ENCODE results near the gene FHAD1.
"Not testable (repeated sequence)": the region's sequence is repeated elsewhere in the genome, so short reads cannot be mapped to it uniquely, and the experiment has no call there.

FHAD1 gene

DNA sequence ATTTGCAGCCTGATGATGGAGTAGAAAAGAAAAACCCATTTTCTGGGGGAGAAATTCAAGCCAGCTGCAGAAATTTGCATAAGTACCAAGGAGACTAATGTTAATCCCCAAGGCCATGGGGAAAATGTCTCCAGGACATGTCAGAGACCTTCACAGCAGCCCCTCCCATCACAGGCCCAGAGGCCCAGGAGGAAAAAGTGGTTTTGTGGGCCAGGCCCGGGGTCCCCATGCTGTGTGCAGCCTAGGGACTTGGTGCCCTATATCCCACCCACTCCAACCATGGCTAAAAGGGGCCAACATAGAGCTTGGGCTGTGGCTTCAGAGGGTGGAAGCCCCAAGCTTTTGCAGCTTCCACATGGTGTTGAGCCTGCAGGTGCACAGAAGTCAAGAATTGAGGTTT is 59.3 kb downstream of the FHAD1 start:
- not testable (repeated sequence) for DNase-seq

DNA sequence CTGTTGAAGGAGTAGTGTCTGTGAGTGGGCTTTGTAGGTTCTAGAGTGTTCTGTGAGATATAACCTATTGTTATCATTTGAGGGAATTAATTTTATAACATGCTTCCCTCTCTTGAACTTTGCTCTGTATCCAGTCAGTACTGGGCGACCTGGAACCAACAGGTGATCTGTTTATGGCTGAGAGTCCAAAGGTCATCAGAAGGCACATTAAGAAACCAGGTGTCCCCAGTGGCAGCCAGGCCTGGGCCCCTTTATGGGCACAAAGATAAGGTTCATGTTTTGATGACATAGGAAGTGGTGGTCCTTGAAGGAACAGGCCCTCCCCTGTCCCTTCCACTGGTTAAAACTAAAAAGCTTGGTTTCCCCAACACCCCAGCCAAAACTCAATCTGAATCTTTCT is 61.1 kb downstream of the FHAD1 start:
- no peak for DNase-seq

DNA sequence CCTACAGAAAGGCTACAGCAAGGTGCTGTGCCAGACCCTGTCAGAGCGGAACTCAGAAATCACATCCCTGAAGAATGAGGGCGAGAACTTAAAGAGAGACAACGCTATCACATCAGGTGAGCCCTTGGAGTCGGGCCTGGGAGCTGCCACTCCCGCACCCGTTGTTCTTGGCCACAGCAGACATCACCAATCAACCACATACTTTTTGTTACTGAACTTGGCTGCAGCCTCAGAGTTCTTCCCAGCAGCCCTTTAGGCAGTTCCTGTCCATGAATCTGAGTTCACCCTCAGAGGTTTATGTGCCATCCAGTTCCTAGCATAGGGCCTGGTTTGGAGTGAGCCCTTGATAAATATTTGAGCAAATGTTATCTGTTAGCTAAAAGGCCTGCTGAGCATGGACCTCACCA is 61.6 kb downstream of the FHAD1 start:
- DNase-seq, result no peak

DNA sequence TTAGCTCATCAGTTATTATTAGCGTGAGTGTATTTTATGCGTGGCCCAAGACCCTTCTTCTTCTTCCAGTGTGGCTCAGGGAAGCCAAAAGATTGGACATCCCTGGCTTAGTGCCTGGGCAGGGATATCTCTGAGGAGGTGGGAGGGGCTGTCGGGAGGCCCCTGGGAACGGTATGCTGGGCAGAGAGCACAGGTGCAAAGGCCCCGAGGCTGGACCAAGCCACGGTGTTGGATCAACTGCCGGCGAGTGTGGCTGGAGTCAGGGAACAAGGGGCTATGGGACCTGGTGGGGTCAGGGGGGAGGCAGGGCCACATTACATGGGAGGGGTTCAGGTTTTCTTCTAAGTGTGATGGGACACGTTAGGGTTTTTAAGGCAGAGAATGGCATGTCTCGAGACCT is 62.7 kb downstream of the FHAD1 start:
- no peak for DNase-seq

DNA sequence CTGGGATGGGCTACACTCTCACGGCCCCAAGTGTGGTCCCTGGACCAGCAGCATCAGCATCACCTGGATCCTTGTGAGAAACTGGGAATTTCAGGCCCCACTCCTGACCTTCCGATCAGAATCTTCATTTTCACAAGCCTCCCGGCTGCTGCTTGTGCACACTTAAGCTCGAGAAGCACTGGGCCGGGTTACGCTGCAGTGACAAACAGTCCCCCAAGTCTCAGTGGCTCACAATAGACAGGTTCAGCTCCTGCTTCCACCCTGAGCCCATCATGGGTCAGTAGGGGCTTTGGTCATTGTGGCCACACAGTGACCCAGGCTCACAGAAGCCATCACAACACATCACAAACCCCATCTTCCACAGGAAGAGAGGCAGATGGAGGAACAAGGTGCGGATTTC is 63.5 kb downstream of the FHAD1 start:
- DNase-seq, result no peak

DNA sequence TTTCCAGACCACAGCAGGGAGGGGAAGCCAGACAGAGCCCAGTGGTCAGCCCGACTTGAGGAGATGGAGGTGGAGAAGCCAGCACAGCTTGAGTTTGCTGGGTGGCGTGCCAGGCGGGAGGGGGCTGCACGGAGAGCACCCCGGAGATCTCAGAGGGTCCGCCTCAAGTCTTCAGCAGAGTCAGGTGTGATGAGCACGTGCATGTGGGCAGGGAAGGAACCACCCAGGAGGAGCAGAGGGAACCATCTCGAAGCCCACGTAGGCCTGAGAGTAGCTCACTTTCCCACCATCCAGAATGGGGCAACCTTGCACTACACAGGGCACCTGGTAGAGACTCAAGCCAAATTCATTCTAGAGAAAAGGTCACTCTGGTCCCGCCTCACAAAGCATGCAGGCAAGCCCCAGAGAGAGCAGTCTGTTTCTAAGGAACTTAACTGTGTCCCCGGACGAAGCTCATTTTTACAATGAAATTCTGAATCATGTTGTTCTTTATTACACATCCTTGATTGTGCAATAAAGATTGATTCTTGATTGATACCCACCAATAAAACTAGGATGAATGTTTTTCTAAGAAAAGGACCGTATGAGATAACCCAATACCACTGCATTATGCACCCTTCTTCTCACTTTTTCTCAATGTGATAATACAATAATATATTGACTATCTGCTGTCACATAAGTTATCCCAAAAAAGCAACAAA is 64.2 kb downstream of the FHAD1 start:
- DNase-seq, result no peak

DNA sequence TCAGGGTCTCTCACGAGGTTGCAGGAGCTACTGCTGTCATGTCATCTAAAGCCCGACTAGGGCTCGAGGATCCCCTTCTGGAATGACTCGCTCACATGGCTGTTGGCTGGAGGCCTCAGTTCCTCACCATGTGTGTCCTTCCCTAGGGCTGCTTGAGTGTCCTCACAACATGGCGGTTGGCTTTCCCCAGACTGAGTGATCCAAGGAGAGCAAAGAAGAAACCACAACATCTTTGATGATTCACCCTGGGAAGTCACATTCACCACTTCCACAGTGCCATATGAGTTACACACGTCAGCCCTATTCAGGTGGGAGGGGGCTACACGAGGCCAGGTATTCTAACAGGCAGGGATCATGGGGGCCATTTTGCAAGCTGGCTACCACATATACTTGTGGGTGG is 64.9 kb downstream of the FHAD1 start:
- peak in 2 of 4 experiments; percentile 14 to 23 for DNase-seq

DNA sequence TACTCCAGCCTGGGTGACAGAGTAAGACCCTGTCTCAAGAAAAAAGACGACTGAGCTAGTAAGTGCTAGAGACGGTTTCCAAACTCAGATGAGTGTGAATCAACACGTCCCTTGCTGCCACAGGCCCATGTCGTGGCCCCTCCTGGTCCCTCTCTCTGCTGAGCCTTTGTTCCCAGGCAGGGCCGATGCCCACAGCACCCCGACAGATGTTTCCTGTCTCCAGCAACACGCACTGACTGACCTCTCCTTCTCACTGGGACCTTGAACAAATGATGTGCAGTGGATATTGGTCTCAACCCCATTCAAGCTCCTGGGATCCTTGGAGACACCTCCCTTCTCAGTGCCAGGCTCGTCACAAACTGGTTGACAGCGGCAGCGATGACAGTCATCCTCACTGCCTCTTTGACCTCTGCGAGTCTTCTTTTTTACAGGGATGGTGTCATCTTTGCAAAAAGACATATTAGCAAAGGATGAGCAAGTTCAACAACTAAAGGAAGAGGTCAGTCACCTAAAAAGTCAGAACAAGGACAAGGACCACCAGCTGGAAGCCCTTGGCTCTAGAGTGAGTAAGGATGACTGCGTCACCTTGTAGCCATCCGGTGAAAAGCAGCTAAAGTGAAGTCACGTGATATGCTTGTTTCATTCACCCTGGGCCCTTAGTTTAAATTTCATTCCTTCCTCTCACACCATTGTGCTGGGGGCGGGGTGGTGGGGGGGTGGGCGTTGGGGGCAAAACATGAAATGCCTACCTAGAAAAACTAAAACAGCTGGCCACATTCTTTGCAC is 65.8 kb downstream of the FHAD1 start:
- DNase-seq, result no peak

DNA sequence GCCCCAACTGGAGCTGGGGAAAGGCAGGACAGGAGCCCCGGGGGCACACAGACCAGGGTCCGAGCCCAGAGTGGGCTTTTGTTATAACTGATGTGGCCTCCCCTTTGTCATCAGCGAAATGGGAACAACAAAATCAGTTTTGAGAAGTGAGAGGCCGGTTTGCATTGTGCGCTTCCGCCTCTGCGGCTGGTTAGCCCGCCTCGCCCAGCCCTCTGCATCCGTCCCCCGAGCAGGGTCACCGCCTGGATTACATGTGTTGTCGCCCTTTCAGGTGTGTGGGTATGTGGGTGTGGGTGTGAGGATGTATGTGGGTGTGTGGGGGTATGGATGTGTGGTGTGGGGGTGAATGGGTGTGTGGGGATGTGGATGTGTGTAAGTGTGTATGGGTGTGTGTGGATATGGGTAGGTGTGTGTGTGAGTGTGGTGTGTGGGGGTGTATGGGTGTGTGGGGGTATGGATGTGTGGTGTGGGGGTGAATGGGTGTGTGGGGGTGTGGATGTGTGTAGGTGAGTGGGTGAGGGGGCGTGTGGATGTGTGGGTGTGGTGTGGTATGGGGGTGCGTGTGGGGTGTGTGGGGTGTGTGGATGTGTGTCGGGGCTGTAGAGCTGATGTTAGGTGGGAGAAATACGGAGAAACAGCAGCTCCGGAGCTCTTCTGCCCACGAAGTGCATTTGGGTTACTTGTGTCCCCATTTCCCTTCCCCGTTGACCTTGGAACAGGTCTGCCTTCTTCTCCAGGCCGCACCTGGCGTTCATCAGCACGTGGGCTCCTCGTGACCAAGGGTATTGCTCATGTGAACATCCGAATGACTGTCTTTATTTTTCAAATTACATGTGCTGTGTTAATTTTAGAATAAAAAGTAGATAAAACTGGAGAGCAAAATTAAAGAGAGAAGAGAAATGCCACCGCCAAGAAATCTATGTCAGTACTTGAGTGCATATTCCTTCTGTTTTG is 67.6 kb downstream of the FHAD1 start:
- DNase-seq, result no peak

DNA sequence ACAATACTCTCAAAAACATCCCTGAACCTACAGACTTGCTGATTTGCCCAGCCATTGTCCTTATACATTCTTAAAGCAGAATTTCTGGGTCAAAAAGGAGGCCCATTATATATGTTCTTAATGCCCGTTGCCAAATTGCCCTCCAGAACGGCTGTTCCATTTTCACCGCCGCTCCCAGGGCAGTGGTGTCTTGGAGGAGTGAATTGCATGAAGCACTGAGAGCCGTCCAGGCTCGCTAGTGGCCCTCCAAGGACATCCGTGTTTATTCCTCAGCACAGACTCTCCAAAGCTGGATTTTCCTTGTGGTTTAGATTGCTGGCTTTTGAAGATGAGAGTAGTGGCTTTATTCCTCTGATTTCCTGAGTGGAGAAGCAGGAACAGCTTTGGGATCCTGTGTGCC is 68.8 kb downstream of the FHAD1 start:
- no peak for DNase-seq

DNA sequence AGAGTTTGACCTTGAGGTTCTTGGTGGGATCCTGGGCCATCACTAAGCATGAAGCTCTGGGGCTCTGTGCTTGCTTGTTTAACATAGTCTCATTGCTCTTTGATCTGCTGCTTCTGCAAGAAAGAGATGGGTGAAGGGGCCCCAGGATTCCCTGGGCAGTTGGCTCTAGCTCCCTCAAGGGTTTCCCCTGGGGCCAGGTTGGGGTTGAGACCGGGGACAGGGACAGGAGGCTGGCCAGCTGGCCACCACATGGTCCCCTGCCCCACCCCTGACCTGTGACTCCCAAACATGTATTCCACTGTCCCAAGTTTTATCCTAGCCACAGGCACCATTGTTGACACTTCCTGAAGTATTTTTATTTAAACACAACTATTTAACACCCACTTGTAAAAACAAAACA is 69.5 kb downstream of the FHAD1 start:
- no peak for DNase-seq

DNA sequence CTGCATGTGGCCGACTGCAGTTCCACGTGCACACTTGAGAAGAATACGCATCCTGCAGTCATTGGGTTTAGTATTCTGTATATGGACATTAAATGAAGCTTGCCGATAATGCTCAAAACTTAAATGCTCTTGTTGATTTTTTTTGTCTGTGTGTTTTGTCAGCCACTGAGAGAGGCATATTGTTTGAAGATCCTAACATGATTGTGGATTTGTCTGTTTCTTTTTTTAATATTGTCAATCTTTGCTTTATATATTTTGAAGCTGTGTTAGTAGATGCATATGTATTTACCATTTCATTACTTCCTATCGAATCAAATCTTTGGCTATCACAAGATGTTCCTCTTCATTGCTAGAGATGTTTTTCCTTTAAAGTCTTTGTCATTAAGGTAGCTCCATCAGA is 73.2 kb downstream of the FHAD1 start:
- no peak for DNase-seq

DNA sequence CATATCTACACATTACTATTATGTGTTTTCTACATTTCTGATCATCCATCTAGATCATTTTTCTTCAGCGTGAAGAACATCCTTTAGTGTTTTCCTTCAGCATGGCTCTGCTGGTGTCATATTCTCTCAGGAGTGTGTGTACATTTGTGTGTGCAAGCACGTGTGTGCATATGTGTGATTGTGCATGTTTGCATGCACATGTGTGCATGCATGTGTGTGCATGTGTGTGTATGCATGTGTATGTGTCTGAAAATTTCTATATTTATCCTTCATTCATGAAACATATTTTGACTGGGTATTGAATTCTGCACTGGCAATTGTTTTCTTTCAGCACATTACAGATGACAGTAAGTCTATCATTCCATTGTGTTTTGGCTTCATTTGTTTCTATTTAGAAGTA is 74.6 kb downstream of the FHAD1 start:
- no peak for DNase-seq

DNA sequence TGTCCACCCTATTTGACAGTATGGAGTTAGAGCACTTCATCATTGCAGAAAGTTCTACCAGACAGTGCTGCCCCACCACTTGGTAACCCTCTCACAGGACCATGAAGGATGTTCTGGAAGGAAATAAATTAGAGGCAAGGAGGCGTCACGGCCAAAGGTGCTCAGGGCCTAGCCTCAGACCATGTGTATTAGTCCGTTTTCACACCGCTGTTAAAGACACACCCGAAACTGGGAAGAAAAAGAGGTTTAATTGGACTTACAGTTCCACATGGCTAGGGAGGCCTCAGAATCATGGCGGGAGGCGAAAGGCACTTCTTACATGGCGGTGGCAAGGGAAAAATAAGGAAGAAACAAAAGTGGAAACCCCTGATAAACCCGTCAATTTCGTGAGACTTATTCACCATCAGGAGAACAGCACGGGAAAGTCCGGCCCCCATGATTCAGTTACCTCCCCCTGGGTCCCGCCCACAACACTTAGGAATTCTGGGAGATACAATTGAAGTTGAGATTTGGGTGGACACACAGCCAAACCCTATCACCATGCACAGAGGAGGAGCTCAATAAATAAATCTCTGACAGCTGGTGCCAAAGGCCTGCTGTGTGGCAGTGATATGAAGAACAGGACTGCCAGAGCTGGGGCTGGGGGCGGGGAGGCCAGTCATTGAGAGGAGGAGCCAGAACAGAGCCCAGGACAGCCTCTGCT is 75.8 kb downstream of the FHAD1 start:
- DNase-seq, result peak in 1 of 4 experiments; percentile 25

DNA sequence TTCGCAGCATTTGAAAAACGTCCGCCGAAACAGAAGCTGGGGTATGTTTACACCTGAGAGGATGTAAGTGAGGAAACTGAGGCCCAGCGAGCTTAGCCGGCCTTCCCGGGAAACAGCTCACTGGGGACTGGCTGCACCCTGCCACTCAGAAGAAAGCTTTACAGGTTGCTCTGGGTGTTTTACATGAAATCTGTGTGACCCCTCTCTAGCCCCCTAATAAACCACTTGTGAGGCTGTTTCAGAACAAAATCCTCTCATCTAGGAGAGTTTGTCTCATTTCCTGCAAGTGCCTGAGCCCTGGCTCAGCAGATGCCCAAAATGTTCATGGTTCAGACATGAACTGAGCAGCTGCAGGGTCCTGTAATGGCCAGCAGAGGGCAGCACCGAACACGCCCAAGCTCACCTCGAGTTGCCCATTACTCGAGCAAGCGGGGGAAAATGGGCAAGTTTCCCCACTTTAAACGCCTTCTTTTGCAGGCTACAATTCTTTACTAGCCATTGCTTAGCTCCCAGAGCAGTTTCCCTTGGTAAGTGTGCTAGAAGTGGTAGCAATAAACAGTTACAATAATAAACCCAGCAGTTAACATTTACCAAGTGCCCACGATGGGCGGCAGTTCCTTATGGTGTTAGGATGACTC is 76.4 kb downstream of the FHAD1 start:
- DNase-seq, result peak; percentile 83 to 90 (median 88)

DNA sequence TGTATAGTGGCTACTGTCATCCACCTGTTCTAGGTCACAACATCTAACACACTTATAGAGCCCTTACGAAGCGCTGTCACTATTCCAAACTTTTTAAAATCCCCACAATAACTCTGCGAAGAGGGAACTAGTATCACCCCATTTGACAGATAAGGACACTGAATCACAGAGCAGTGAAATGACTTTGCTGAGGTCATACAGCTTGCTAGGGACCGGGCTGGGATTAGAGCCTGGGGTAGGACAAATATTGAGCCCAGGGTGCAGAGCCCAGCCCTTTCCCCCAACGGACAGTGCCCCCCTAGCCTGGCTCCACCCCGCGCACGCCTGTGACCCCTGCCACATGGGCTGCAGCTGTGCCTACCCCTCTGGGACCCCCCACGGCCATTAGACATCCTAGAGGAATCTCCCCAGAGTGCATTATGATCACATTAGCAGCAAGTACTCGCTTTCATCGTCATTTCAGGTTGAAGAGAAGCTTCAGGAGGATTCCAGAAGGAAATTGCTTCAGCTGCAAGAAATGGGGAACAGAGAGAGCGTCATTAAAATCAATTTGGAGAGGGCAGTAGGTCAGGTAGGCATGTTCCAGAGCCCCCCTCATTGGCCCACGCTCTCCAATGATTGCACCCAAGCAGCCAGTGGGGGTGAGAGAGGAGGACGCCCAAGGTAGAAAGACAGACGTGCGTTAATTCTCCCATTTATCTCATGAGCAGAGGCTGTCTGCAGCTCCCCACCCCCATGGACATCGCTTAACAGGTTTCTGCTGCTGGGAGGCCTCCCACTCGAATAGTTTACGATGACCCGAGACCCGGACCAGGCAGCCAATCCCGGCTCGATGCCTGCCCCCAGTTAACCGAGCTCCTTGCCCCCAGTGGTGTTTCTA is 77.2 kb downstream of the FHAD1 start:
- DNase-seq, result no peak

DNA sequence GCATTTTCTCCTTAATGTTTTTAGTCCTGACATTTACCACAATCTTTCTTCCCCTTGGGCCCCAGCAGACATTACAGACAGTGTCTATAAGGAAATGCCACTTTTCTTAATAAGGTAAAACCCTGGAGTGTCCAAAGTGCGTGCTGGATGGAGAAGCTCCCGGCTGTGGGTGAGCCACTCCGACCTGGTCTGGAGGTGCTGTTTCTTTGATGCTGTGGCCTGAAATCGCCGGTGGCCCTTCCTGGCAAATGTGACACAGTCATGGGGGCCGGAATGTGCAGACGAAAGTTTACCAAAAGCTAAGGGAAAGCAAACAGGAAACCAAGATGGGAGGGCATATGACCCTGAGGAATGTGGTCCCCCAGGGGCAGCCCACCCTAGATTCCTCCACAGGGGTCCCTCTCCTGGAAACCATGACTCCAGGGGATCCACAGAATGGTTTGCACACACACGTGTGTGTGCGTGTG is 77.9 kb downstream of the FHAD1 start:
- DNase-seq, result no peak

DNA sequence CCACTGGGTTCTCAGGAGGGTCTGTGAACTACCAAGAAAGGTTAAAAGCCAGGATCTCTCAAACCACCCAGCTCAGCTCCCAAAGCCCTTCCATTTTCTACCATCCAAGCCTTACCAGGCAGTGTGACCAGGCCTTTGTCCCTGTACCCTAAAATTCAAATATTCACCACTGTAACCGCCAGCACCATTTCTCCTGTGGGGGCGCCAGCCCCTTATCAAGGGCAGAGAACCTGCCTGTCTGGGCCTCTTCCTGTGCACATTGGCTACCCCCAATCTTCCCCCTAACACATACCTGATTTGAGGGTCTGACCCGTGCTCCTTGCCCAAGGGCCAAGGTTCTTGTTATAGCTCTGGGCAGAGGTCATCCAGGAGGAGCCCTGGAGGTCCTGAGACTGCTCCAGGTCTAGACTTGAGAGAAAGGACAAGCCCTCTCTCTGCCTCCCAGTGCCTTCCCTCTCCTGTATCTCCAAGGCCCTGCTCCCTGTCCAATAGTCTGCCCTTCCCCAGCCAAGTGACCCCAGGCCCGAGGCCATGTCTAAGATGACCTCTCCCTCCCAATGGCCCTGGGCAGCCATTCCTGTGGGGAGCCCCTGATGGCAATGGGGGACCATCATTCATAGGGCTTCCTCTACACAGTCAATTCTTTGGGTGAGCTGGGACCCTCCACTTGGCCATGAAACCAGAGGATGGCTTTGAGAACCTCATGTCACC is 78.5 kb downstream of the FHAD1 start:
- DNase-seq, result no peak

DNA sequence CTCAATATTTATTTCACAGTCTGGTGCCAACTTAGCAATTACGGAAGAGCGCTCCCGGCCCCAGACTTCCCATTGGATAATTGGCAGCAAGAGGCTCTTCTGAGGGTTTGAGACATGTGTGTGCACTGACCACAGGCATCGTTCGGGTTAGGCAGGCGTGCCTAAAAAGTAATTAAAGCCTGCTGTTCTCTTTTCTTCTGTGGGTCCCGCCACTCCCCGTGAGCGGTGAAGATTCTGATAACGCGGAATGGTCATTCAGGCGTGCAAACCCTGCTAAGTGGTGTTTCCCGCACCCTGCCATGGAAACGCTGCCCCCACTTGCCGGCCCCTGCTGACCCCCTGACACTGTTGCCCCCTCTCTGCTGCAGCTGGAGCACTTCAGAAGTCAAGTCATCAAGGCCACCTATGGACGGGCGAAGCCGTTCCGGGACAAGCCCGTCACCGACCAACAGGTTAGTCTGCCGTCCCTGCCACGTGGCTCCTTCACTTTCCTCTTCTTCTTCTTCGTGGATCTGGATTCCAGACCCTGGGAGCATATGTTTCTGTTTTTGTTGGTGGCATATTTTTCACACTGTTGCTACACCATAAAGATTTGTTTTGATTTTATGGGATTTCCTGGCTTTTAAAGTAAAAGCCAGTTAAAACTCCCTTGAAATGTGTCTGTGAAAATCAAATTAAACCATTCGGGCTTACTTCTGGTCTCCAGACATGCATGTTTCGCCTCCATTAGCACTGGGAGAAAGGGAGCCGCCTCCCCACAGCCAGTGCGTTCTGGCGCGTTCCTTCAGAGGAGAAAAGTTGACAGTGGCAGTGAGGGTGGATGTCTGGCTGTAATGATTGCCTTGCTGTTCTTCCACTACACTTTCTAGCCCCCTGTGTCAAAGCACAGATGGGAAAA is 79.9 kb downstream of the FHAD1 start:
- DNase-seq, result no peak

Measured in suppressor macrophage (primary cell).